Neural cell (in vitro differentiated cells): ENCODE measurements around the gene PACS2.

Experiments used
- EP300 ChIP-seq: fragments of 450-650 bp; conservative IDR thresholded peaks from 2 replicates; pipeline ENCODE4 v1.6.1; 2014; ENCODE audit warnings: antibody characterized with exemption, mild to moderate bottlenecking, moderate library complexity; ENCODE audit not compliant: poor library complexity, severe bottlenecking
- EZH2 ChIP-seq: fragments of 200-600, 300-800 bp; shearing (Covaris generic), sonication (generic); IDR thresholded peaks from 2 replicates; pipeline ENCODE4 v1.6.1; 2014; ENCODE audit warnings: antibody characterized with exemption, low read length, borderline replicate concordance, mild to moderate bottlenecking; ENCODE audit not compliant: insufficient read depth, poor library complexity, severe bottlenecking
- POLR2AphosphoS5 ChIP-seq: IDR thresholded peaks from 2 replicates; pipeline ENCODE4 v1.6.1; 2012
- RAD21 ChIP-seq: fragments of 450-650 bp; conservative IDR thresholded peaks from 2 replicates; pipeline ENCODE4 v1.6.1; 2014; ENCODE audit warnings: antibody characterized with exemption, mild to moderate bottlenecking, moderate library complexity
- TAF1 ChIP-seq: IDR thresholded peaks from 2 replicates; pipeline ENCODE4 v1.6.1; 2012; ENCODE audit warnings: low read depth
- TF ChIP-seq, protein P1 (sequence below): fragments of 450-650 bp; IDR thresholded peaks from 2 replicates; pipeline ENCODE4 v1.5.1; 2014; ENCODE audit warnings: antibody characterized with exemption, mild to moderate bottlenecking, moderate library complexity; ENCODE audit not compliant: poor library complexity, severe bottlenecking
- TF ChIP-seq, protein P2 (sequence below): IDR thresholded peaks from 2 replicates; pipeline ENCODE4 v1.6.1; 2012; ENCODE audit warnings: borderline replicate concordance

DNA sequence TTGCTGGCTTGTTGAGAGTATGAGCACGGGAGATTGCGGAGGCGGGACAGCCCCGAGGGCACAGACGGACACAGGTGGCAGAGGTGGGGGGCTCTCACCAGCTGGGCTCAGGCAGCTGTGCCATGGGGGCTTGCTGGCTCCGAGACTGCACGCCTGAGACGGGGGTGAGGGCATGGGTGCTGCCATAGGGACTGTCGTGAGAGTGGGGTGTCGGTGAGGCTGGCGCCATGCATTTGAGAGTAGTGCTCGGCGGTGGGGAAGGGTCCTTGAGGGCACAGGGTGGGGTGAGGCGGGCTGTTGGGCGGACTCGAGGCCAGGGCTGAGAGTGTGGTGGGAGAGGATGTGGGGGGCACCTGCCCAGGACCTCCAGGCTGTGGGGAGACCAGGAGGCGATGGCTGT, 43.1 kb downstream of the PACS2 start:
- TF ChIP-seq, protein P1, sequence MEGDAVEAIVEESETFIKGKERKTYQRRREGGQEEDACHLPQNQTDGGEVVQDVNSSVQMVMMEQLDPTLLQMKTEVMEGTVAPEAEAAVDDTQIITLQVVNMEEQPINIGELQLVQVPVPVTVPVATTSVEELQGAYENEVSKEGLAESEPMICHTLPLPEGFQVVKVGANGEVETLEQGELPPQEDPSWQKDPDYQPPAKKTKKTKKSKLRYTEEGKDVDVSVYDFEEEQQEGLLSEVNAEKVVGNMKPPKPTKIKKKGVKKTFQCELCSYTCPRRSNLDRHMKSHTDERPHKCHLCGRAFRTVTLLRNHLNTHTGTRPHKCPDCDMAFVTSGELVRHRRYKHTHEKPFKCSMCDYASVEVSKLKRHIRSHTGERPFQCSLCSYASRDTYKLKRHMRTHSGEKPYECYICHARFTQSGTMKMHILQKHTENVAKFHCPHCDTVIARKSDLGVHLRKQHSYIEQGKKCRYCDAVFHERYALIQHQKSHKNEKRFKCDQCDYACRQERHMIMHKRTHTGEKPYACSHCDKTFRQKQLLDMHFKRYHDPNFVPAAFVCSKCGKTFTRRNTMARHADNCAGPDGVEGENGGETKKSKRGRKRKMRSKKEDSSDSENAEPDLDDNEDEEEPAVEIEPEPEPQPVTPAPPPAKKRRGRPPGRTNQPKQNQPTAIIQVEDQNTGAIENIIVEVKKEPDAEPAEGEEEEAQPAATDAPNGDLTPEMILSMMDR = no peak
- no peak for TF ChIP-seq EZH2
- no peak for TF ChIP-seq POLR2AphosphoS5
- TF ChIP-seq, protein P2, sequence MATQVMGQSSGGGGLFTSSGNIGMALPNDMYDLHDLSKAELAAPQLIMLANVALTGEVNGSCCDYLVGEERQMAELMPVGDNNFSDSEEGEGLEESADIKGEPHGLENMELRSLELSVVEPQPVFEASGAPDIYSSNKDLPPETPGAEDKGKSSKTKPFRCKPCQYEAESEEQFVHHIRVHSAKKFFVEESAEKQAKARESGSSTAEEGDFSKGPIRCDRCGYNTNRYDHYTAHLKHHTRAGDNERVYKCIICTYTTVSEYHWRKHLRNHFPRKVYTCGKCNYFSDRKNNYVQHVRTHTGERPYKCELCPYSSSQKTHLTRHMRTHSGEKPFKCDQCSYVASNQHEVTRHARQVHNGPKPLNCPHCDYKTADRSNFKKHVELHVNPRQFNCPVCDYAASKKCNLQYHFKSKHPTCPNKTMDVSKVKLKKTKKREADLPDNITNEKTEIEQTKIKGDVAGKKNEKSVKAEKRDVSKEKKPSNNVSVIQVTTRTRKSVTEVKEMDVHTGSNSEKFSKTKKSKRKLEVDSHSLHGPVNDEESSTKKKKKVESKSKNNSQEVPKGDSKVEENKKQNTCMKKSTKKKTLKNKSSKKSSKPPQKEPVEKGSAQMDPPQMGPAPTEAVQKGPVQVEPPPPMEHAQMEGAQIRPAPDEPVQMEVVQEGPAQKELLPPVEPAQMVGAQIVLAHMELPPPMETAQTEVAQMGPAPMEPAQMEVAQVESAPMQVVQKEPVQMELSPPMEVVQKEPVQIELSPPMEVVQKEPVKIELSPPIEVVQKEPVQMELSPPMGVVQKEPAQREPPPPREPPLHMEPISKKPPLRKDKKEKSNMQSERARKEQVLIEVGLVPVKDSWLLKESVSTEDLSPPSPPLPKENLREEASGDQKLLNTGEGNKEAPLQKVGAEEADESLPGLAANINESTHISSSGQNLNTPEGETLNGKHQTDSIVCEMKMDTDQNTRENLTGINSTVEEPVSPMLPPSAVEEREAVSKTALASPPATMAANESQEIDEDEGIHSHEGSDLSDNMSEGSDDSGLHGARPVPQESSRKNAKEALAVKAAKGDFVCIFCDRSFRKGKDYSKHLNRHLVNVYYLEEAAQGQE = no peak
- no peak for TF ChIP-seq TAF1
- no peak for TF ChIP-seq RAD21
- TF ChIP-seq EP300 = no peak
